Measurements from ENCODE around the gene RAPSN.

DNA sequence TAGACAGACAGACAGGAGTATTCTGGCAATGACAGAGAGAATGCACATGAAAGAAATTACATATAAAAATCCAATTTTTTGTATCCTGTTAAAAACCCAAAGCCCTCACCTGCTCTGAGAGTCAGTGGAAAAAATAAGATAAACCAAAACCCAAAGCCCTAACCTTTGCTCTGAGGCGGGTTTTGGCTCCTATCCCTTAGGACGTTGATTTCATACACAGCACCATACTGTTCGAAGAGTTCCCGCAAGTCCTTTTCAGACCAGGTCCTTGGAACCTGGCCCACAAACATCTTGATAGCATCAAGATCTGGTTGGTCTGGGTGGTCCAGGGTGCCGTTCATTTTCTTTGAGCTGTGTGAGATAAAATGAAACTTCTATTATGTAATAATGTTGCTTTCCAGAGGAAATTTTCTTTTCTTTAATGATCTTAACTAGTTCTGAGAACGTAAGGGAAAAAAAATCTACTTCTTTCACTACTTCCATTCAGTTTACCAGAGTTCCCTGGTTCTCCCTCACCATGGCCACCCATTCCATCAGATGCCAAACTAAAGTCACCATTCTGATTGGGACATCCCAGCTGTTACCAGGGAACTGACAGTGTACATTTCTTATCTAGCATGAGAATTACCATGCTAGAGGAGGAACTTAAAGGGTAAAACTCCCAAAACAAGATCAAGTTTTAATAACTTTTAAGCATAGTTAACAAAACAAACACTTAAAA is 39.9 kb upstream of the RAPSN start:
- TF ChIP-seq, protein P1, sequence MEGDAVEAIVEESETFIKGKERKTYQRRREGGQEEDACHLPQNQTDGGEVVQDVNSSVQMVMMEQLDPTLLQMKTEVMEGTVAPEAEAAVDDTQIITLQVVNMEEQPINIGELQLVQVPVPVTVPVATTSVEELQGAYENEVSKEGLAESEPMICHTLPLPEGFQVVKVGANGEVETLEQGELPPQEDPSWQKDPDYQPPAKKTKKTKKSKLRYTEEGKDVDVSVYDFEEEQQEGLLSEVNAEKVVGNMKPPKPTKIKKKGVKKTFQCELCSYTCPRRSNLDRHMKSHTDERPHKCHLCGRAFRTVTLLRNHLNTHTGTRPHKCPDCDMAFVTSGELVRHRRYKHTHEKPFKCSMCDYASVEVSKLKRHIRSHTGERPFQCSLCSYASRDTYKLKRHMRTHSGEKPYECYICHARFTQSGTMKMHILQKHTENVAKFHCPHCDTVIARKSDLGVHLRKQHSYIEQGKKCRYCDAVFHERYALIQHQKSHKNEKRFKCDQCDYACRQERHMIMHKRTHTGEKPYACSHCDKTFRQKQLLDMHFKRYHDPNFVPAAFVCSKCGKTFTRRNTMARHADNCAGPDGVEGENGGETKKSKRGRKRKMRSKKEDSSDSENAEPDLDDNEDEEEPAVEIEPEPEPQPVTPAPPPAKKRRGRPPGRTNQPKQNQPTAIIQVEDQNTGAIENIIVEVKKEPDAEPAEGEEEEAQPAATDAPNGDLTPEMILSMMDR (IDR thresholded peaks at IDR 0.05; ENCODE audit: extremely low read depth in 1 of 2, insufficient read depth in 1 of 2, low read depth in 1 of 2, low read length in 2 of 2): no peak
- TF ChIP-seq FOS (IDR thresholded peaks at IDR 0.05; ENCODE audit: borderline replicate concordance, insufficient read depth, low read length) (no peak), EZH2 (IDR thresholded peaks at IDR 0.05; ENCODE audit: borderline replicate concordance, low read depth, low read length, severe bottlenecking) (no peak), POLR2A (IDR thresholded peaks at IDR 0.05; ENCODE audit: low read depth, low read length) (no peak), MYC (IDR thresholded peaks at IDR 0.05; ENCODE audit: low read depth, low read length) (no peak)

Data from endothelial cell of umbilical vein (primary cell).